HUES6 (cell line): ENCODE data around the gene PAX8.

Source experiments
- H3K27ac ChIP-seq: 2 replicates; pipeline ENCODE4 v1.7.0; 2013; ENCODE audit warnings: low read depth, mild to moderate bottlenecking, low read length, inconsistent platforms
- H3K27me3 ChIP-seq: 2 replicates; pipeline ENCODE4 v1.6.1; 2013; ENCODE audit warnings: low read length; ENCODE audit not compliant: control insufficient read depth, insufficient read depth
- H3K36me3 ChIP-seq: 2 replicates; pipeline ENCODE4 v1.6.1; 2013; ENCODE audit warnings: low read length; ENCODE audit not compliant: control insufficient read depth, insufficient read depth
- H3K4me1 ChIP-seq: 2 replicates; pipeline ENCODE4 v1.6.1; 2013; ENCODE audit warnings: low read length; ENCODE audit not compliant: control insufficient read depth, insufficient read depth
- H3K4me3 ChIP-seq: 2 replicates; pipeline ENCODE4 v1.5.1; 2013; ENCODE audit warnings: low read depth, low read length
- H3K9ac ChIP-seq: one replicate; pipeline ENCODE4 v1.6.1; 2013; ENCODE audit warnings: mild to moderate bottlenecking, low read length
- H3K9me3 ChIP-seq: 2 replicates; pipeline ENCODE4 v1.6.1; 2013; ENCODE audit warnings: low read depth, low read length; ENCODE audit not compliant: control insufficient read depth, insufficient read depth

The PAX8 gene

DNA sequence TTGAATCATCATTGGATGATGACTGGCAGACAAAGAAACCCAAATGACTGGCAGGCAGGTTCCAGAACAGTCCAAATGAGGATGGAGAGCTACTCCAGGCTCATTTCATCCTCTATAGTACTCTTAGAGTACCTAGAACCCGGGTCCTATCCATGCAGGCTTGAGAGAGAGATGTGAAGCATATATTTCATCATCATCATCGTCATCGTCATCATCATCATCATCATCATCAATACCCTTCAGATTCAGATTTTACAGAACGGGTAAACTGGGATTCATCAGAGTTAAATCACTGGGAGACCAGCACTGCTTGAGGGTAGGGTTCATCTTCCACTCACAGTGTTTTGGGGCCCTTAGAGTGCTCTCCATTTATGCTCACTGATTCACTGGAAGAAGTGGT, 52.3 kb downstream of the PAX8 start:
- H3K9ac ChIP-seq = no peak overlapping the region
- H3K27ac ChIP-seq = no peak overlapping the region

DNA sequence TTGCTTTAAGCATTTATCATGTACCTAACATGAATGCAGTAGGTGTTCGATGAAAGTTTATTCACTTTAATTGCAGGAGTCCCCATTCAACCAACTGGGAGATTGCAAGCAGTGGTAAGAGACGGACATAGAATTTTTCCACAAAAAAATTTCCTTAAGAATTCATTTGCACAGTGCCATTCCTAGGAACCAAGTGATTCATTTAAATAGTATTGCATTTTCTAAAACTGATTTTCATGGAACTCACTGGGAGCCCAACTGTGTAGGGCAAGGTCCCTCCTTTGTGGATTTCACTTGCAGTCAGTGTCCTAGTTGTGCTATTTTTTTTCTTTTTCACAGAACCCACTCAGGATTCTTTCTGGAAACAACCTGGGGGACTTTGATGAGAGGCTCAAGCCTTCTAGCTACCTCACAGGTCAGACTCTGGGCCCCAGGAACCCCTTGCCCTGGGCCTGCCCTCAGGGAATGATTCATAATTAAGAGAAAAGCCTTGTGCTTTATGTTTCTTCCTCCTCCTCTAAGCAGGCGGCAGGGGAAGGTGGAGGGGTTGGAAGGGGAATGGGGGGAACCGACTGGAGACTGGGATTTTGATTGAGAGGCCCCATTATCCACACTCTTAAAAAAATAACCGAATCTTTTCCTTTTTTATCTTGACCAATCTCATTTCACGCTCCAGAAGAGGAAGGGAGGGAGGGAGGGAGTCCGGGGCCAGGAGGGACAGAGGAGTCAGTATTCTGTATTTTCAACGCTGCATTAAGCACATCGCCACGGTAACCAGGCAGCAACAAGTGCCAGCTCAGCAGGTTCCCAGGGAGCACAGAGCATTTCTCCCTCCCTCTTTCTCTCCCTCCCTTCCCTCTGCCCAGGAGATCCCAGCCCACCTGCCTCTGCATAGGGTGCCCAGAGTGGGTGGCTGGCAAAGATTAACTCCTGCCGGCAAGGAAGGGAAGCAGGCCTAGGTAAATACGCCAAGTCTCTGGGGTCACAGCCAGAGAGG, 53.2 kb downstream of the PAX8 start:
- Histone ChIP-seq H3K4me3 (no peak overlapping the region), H3K9ac (no peak overlapping the region), H3K9me3 (no peaks in the 10 kb centered on the region), H3K27ac (no peak overlapping the region), H3K36me3 (no peaks in the 10 kb centered on the region), H3K4me1 (peaks cover 10% of the 10 kb centered on the region), H3K27me3 (no peaks in the 10 kb centered on the region)

More for the DNA sequence above, 52.3 kb downstream of the PAX8 start:
- H3K4me1 ChIP-seq = peaks cover 8% of the 10 kb centered on the region; the same call in 1 of the 2 replicates
- H3K4me3 ChIP-seq = no peak overlapping the region
- no peaks in the 10 kb centered on the region for H3K27me3 ChIP-seq
- H3K9me3 ChIP-seq = no peaks in the 10 kb centered on the region
- H3K36me3 ChIP-seq = no peaks in the 10 kb centered on the region

DNA sequence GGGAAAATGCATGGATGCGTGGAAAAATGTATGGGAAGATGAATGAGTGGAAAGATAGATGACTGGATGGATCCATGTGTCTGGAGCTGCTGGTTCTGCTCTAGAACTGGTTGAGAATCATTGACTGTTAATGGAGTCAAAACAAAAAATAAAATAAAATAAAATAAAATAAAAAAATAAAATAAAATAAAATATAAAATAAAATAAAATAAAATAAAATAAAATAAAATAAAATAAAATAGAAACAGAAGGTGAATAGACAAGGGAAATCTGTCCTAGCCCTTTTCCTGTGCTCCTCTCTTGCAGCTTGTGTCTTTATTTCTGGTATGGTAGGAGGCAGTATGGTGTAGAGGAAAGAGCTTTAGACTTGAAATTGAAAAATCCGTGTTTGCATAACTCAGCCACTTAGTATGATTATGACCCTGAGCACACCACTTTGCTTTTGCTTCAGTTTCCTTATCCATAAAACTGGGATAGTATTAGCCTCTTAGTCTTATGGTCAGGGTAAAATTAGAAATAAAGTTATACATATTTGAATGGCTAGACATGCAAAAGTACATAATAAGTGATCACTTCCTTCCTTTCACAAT, 54.0 kb downstream of the PAX8 start:
- Histone ChIP-seq H3K27ac (no peak overlapping the region), H3K27me3 (no peaks in the 10 kb centered on the region), H3K4me3 (no peak overlapping the region), H3K4me1 (peaks cover 18% of the 10 kb centered on the region), H3K9ac (no peak overlapping the region), H3K9me3 (no peaks in the 10 kb centered on the region), H3K36me3 (no peaks in the 10 kb centered on the region)

DNA sequence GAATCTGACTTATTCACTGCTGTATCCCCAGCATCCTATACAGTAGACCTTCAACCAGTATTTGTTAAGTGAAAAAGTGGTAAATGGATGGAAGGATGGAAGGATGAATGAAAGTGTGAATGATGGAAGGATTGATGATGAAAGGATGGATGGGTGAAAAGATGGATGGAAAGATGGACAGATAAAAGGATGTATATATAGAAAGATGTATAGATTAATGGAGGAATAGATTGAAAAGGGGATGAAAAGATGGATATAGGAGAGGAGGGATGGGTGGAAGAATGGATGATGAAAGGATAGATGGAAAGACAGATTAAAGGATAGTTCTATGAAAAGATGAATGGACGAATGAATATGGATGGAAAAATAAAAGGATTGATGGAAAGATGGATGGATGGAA, 54.9 kb downstream of the PAX8 start:
- Histone ChIP-seq H3K36me3 (no peaks in the 10 kb centered on the region), H3K4me3 (no peak overlapping the region), H3K4me1 (peaks cover 20% of the 10 kb centered on the region), H3K27me3 (no peaks in the 10 kb centered on the region), H3K9me3 (no peaks in the 10 kb centered on the region), H3K27ac (no peak overlapping the region), H3K9ac (no peak overlapping the region)

DNA sequence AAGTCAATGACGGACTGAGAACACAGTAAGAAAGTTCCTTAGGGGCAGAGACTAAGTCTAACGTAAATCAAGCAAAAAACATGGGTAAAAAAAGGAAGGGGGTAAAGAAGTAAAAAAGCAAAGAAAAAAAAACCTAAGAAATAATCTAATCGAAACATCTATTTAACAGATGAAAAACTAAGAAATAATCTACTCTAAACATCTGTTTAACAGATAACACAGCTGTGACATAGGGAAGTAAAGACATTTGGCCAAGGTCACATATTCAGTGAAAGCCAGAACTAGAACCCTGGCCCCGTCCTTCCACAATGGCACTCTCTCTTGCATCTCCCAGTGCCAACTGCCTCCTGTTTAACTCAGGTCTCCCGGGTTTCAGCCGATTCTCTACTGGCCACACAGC, 56.9 kb downstream of the PAX8 start:
- no peaks in the 10 kb centered on the region for H3K9me3 ChIP-seq
- no peaks in the 10 kb centered on the region for H3K27me3 ChIP-seq
- no peak overlapping the region for H3K27ac ChIP-seq
- H3K36me3 ChIP-seq = no peaks in the 10 kb centered on the region
- no peak overlapping the region for H3K9ac ChIP-seq
- no peak overlapping the region for H3K4me3 ChIP-seq
- peaks cover 32% of the 10 kb centered on the region for H3K4me1 ChIP-seq

DNA sequence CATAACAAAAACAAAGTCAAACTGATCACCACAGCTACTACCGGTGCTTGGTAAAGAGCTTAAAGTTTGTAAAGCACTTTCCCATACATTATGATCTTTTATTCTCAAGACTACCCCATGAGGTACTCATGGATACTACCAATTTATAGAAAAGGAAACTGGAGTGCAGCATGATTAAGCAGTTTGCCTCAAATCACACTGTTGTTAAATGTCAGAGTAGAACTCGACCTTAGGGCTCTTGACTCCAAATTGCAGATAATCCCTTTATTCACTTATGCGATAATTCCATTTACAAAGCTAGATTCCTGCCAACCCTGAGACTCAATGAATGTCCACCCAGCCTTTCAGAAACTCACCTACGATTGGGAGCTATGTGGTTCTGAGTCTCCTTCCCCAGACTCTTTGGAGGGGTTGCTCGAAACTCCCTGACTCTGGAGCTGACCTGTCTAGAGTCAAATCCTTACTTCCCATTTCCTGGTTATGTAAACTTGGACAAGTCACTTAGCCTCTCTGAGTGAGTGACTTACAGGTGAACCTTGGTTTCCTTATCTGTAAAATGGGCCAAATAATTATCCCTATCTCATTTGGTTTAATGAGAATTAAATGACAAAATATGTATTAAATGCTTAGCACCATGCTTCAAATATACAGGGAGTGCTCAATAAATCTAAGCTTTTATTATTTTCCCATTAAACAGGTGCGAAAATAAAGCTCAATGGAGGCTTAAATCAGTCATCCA, 57.6 kb downstream of the PAX8 start:
- H3K27ac ChIP-seq = no peak overlapping the region
- no peak overlapping the region for H3K4me3 ChIP-seq
- no peak overlapping the region for H3K9ac ChIP-seq
- H3K27me3 ChIP-seq = no peaks in the 10 kb centered on the region
- H3K36me3 ChIP-seq = no peaks in the 10 kb centered on the region
- peaks cover 33% of the 10 kb centered on the region for H3K4me1 ChIP-seq
- H3K9me3 ChIP-seq = no peaks in the 10 kb centered on the region

DNA sequence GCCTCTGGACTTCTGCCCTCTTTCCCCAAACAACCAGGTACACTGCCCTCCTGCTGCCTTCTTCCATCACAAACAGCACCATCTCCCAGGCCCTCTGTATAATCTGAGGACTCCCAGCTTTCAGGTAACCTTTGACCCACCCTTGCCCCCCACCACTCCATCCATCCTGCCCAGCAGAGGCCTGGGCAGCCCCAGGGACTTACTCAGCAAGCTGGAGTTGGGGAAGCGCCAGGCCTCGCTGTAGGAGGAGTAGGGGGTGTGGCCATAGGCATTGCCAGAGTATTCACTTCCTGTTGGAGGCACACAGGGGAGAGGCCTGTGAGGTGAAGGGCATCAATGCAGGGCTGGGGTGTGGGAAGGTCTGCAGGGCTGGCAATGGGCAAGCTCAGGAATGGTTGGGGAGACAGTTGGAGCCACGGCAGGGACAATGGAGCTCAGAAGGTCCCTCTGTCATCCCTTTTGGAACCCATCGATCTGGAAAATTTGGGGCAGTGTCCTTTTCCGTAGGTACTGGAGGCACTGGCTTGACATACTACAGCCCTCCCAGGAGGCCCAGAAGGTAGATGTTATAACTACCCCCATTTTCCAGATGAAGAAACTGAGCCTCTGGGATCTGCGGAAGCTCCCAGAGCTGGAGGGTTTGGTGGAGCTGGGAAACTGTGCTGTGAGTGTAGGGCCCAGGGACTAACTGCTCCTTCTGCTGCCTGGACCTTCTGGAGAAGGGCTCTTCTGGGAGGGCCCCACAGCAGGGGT, 58.7 kb downstream of the PAX8 start:
- peaks cover 25% of the 10 kb centered on the region for H3K4me1 ChIP-seq
- no peaks in the 10 kb centered on the region for H3K9me3 ChIP-seq
- no peaks in the 10 kb centered on the region for H3K27me3 ChIP-seq
- H3K4me3 ChIP-seq = no peak overlapping the region
- H3K36me3 ChIP-seq = no peaks in the 10 kb centered on the region
- no peak overlapping the region for H3K9ac ChIP-seq
- H3K27ac ChIP-seq = no peak overlapping the region

DNA sequence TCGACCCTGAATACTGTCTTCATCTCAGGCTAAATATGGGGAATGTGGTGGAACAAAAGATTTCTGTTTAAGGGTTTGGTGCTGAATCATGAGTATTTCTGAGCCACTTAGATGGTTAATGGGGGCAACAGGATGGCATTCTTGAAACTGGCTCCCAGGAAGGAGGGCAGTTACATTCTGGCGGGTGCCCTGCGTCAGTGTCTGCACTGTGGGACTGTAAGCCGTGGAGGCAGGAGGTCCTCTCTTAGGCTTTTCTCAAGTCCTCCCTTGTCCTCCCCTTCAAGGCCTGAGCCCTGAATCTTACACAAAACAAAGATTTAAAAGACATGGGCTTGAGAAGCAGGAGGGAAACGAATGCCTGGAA, 59.2 kb downstream of the PAX8 start:
- Histone ChIP-seq H3K27ac (no peak overlapping the region), H3K27me3 (no peaks in the 10 kb centered on the region), H3K36me3 (no peaks in the 10 kb centered on the region), H3K9ac (no peak overlapping the region), H3K4me1 (peaks cover 25% of the 10 kb centered on the region), H3K4me3 (no peak overlapping the region), H3K9me3 (no peaks in the 10 kb centered on the region)

DNA sequence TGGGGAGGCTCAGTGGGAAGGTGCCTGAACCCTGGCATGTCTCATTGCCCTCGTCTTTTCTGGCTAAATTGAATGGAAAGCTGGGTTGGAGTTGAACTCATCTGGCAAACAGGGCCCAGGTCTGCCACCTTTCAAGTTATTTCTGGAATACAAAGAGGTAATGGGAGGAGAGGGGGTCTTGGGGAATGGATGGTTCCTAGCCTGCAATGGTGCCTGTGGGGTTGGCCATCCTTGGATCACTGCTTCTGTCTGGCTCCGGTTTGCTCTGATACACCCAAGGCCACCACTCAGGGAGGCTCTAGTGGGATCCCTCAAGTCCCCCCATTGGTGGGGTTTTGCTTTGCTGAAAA, 59.7 kb downstream of the PAX8 start:
- Histone ChIP-seq H3K27ac (no peak overlapping the region), H3K9ac (no peak overlapping the region)

DNA sequence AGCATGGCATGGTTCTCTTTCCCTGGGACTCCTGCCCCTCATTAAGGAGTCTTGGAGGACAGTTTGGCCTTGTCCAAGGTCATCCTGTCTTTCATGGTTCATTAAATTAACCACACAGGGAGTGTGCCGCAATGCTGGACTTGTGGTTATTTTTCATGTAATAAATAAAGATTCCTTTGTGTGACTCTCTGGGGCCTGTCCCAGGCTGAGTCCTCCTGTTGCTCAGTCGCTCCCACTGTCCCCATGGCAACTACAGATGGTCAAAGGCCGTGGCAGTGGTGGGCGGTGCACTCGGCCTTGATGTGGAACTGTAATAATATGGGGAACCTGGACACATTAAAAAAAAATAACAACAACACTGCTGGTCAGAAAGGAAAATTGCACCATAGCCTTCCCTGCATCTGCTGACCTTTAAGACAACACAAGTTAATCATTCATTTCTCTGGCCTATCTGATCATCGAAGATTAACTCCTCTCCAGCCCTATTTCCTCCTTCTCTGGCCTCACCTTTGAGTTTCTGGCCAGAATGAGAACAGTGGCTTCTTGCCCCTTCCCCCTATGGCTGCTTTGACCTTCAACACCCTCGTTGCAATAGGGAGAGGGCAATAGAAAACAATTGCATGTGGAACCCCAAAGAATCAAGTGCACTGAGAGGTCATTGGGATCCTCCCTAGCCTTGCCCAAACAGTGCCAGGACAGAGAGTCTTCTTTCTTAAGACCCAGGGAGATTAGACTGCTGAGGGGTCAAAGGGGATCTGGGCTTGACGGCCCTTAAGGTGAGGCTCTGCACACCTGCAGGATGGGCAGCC, 60.2 kb downstream of the PAX8 start:
- Histone ChIP-seq H3K27me3 (no peaks in the 10 kb centered on the region), H3K9ac (no peak overlapping the region), H3K4me3 (no peak overlapping the region), H3K4me1 (peaks cover 29% of the 10 kb centered on the region), H3K9me3 (no peaks in the 10 kb centered on the region), H3K27ac (no peak overlapping the region), H3K36me3 (no peaks in the 10 kb centered on the region)

More for the DNA sequence above, 59.7 kb downstream of the PAX8 start:
- H3K4me1 ChIP-seq = peaks cover 27% of the 10 kb centered on the region
- no peaks in the 10 kb centered on the region for H3K36me3 ChIP-seq
- no peaks in the 10 kb centered on the region for H3K9me3 ChIP-seq
- H3K27me3 ChIP-seq = no peaks in the 10 kb centered on the region
- no peak overlapping the region for H3K4me3 ChIP-seq
